ENCODE measurements around the gene RPS6KB1. TPM values are rescaled to one million over a fixed set of nuclear protein-coding genes. Genes with fewer than 3 reads are reported as not detected.

The RPS6KB1 gene
- total RNA-seq, 1 experiment from 2014 or later: 66.9 TPM

- no peak overlapping the region for H3K4me3 ChIP-seq (ENCODE audit: low read depth, low read length)
- peaks cover 15% of the 10 kb centered on the region for H3K4me1 ChIP-seq
- no peaks in the 10 kb centered on the region for H3K27me3 ChIP-seq (replicated peaks; ENCODE audit: control insufficient read depth, insufficient read depth, low read length)
- BruUV-seq (replicated peaks): TSS peak; percentile 9
- CTCF ChIA-PET: no interaction called here
- intact Hi-C loops (cut with micrococcal nuclease; ENCODE audit: unreplicated experiment): no loop called here
- Mint-ChIP-seq H3K4me3 (ENCODE audit: unreplicated experiment) (peak overlapping the region; percentile 93), H3K27ac (ENCODE audit: unreplicated experiment) (peak overlapping the region; percentile 84), H3K36me3 (ENCODE audit: insufficient read depth, unreplicated experiment) (peaks cover 53% of the 10 kb centered on the region), H3K27me3 (ENCODE audit: insufficient read depth, unreplicated experiment) (no peaks in the 10 kb centered on the region), H3K9me3 (ENCODE audit: unreplicated experiment) (no peaks in the 10 kb centered on the region), H3K4me1 (ENCODE audit: low read depth, unreplicated experiment) (peaks cover 34% of the 10 kb centered on the region)
- no peaks in the 10 kb centered on the region; the same call in 1 of the 2 replicates for H3K36me3 ChIP-seq (ENCODE audit: control insufficient read depth, insufficient read depth, low read length)
- DNase-seq: no peak
- TF ChIP-seq CTCF (IDR thresholded peaks at IDR 0.05; ENCODE audit: insufficient read depth in 1 of 2, low read depth in 1 of 2, low read length in 1 of 2, severe bottlenecking in 1 of 2, unreplicated experiment in 1 of 2): no peak
- POLR2A ChIA-PET: no interaction called here
- no peaks in the 10 kb centered on the region for H3K9me3 ChIP-seq
Measured at GRCh38 chr17:59890720-59891119, 2.2 kb upstream of the RPS6KB1 start.

- Histone ChIP-seq H3K4me3 (ENCODE audit: low read depth, low read length) (peak overlapping the region; percentile 64), H3K4me1 (peaks cover 15% of the 10 kb centered on the region), H3K36me3 (ENCODE audit: control insufficient read depth, insufficient read depth, low read length) (no peaks in the 10 kb centered on the region; the same call in 1 of the 2 replicates), H3K9me3 (no peaks in the 10 kb centered on the region), H3K27me3 (replicated peaks; ENCODE audit: control insufficient read depth, insufficient read depth, low read length) (no peaks in the 10 kb centered on the region)
- Mint-ChIP-seq H3K4me1 (ENCODE audit: low read depth, unreplicated experiment) (peaks cover 37% of the 10 kb centered on the region), H3K4me3 (ENCODE audit: unreplicated experiment) (peak overlapping the region; percentile 93), H3K27me3 (ENCODE audit: insufficient read depth, unreplicated experiment) (no peaks in the 10 kb centered on the region), H3K9me3 (ENCODE audit: unreplicated experiment) (no peaks in the 10 kb centered on the region), H3K36me3 (ENCODE audit: insufficient read depth, unreplicated experiment) (peaks cover 38% of the 10 kb centered on the region), H3K27ac (ENCODE audit: unreplicated experiment) (peak overlapping the region; percentile 83)
- DNase-seq: peak in 1 of 2 experiments; percentile 25
- ChIA-PET POLR2A (interaction anchor here (0.6 to 1.4 kb wide), 3 partner anchors 46 to 185 kb away, joined by 3 to 7 read pairs (median 5); partner anchors contain the start of genes PTRH2 and VMP1), CTCF (interaction anchor here (0.6 to 1.5 kb wide), 3 partner anchors 23 to 39 kb away, joined by 3 to 5 read pairs (median 3); no protein-coding TSS in a partner anchor)
- intact Hi-C loops (cut with micrococcal nuclease; ENCODE audit: unreplicated experiment): no loop called here
- no peak for TF ChIP-seq CTCF (IDR thresholded peaks at IDR 0.05; ENCODE audit: insufficient read depth in 1 of 2, low read depth in 1 of 2, low read length in 1 of 2, severe bottlenecking in 1 of 2, unreplicated experiment in 1 of 2)
- BruUV-seq (replicated peaks): TSS peak; percentile 90
Measured at GRCh38 chr17:59892251-59892923, 534 bp upstream of the RPS6KB1 start.

GRCh38 chr17:59893676-59894100 is 767 bp downstream of the RPS6KB1 start:
- ChIA-PET CTCF (interaction anchor here (0.6 to 1.5 kb wide), 5 partner anchors 12 to 811 kb away, joined by 3 to 8 read pairs (median 5); no protein-coding TSS in a partner anchor), POLR2A (interaction anchor here (0.5 to 1.4 kb wide), 4 partner anchors 18 to 186 kb away, joined by 3 to 7 read pairs (median 4); partner anchors contain the start of genes PTRH2 and VMP1)
- H3K4me3 Mint-ChIP-seq (ENCODE audit: unreplicated experiment): peak overlapping the region; percentile 93
- Histone ChIP-seq H3K36me3 (ENCODE audit: control insufficient read depth, insufficient read depth, low read length) (no peaks in the 10 kb centered on the region), H3K4me3 (ENCODE audit: low read depth, low read length) (peak overlapping the region; percentile 64), H3K27me3 (replicated peaks; ENCODE audit: control insufficient read depth, insufficient read depth, low read length) (no peaks in the 10 kb centered on the region), H3K9me3 (no peaks in the 10 kb centered on the region), H3K4me1 (peaks cover 15% of the 10 kb centered on the region)
- H3K36me3 Mint-ChIP-seq (ENCODE audit: insufficient read depth, unreplicated experiment): peaks cover 26% of the 10 kb centered on the region
- H3K4me1 Mint-ChIP-seq (ENCODE audit: low read depth, unreplicated experiment): peaks cover 29% of the 10 kb centered on the region
- TF ChIP-seq CTCF (IDR thresholded peaks at IDR 0.05; ENCODE audit: insufficient read depth in 1 of 2, low read depth in 1 of 2, low read length in 1 of 2, severe bottlenecking in 1 of 2, unreplicated experiment in 1 of 2): no peak
- no TSS peak for BruUV-seq (replicated peaks)
- H3K27ac Mint-ChIP-seq (ENCODE audit: unreplicated experiment): peak overlapping the region; percentile 83
- DNase-seq: no peak
- intact Hi-C loops (cut with micrococcal nuclease; ENCODE audit: unreplicated experiment): no loop called here
- no peaks in the 10 kb centered on the region for H3K27me3 Mint-ChIP-seq (ENCODE audit: insufficient read depth, unreplicated experiment)
- H3K9me3 Mint-ChIP-seq (ENCODE audit: unreplicated experiment): no peaks in the 10 kb centered on the region

Data from Caco-2 (cell line).